ENCODE data around the gene TMEM154. TPM values are rescaled to one million over a fixed set of nuclear protein-coding genes. Genes with fewer than 3 reads are reported as not detected.

Gene TMEM154
- 0.63 TPM for total RNA-seq

GRCh38 chr4:152679414-152680281, at the start of gene TMEM154:
TSS of gene TMEM154 (minus strand) at chr4:152679997. CDS start at chr4:152679933, 64 bp downstream.

Other genes with a start within 250 kb of the TMEM154 start
- 281 TPM for gene FBXW7, start 143.9 kb downstream of the TMEM154 start, total RNA-seq
- 3.1 TPM for gene TIGD4, start 99.7 kb upstream of the TMEM154 start, total RNA-seq
- gene ARFIP1, start 100.0 kb upstream of the TMEM154 start, total RNA-seq: 44.1 TPM